ACC112 (cell line): ENCODE measurements around the gene MMRN2.
"Not testable (repeated sequence)": the region's sequence is repeated elsewhere in the genome, so short reads cannot be mapped to it uniquely, and the experiment has no call there.

Experiments used
- H2AFZ ChIP-seq: fragments of 200-600 bp; sonication (generic); one replicate; pipeline ENCODE4 v1.6.0; 2017; ENCODE audit warnings: antibody characterized with exemption, low read length; ENCODE audit not compliant: unreplicated experiment
- H3K27ac ChIP-seq: fragments of 200-600 bp; sonication (generic); 2 replicates; pipeline ENCODE4 v1.5.1; 2014; ENCODE audit warnings: low read depth, mild to moderate bottlenecking, antibody characterized with exemption, low read length, moderate library complexity
- H3K27me3 ChIP-seq: fragments of 200-600 bp; sonication (generic); 2 replicates; pipeline ENCODE4 v1.6.1; 2014; ENCODE audit warnings: mild to moderate bottlenecking, antibody characterized with exemption, low read length, moderate library complexity, mixed read lengths; ENCODE audit not compliant: insufficient read depth
- H3K36me3 ChIP-seq: fragments of 200-600 bp; sonication (generic); 2 replicates; pipeline ENCODE4 v1.6.1; 2016; ENCODE audit warnings: mild to moderate bottlenecking, antibody characterized with exemption, low read length, moderate library complexity, mixed read lengths; ENCODE audit not compliant: insufficient read depth
- H3K4me1 ChIP-seq: fragments of 200-600 bp; sonication (generic); one replicate; pipeline ENCODE4 v1.6.1; 2016; ENCODE audit warnings: low read length, mixed read lengths; ENCODE audit not compliant: insufficient read depth, unreplicated experiment, control insufficient read depth
- H3K4me3 ChIP-seq: fragments of 200-600 bp; sonication (generic); 2 replicates; pipeline ENCODE4 v1.5.1; 2014; ENCODE audit warnings: mild to moderate bottlenecking, low read depth, low read length
- H3K79me2 ChIP-seq: fragments of 200-600 bp; sonication (generic); one replicate; pipeline ENCODE4 v1.6.0; 2016; ENCODE audit warnings: low read length; ENCODE audit not compliant: control insufficient read depth, unreplicated experiment, insufficient read depth

MMRN2 gene

GRCh38 chr10:86979977-86980448 is 22.6 kb upstream of the MMRN2 start:
- peak overlapping the region; percentile 62; the same call in 1 of the 2 replicates for H3K27ac ChIP-seq
- H3K36me3 ChIP-seq, result no peaks in the 10 kb centered on the region
- peaks cover 20% of the 10 kb centered on the region for H3K4me1 ChIP-seq
- no peak overlapping the region for H3K4me3 ChIP-seq
- H3K79me2 ChIP-seq, result no peaks in the 10 kb centered on the region
- H3K27me3 ChIP-seq, result no peaks in the 10 kb centered on the region
- no peak overlapping the region for H2AFZ ChIP-seq

GRCh38 chr10:86979296-86979818 is 21.9 kb upstream of the MMRN2 start:
- H3K27ac ChIP-seq, result peak overlapping the region; percentile 62; the same call in 1 of the 2 replicates
- H3K27me3 ChIP-seq, result no peaks in the 10 kb centered on the region
- H3K79me2 ChIP-seq, result no peaks in the 10 kb centered on the region
- H3K4me3 ChIP-seq, result no peak overlapping the region
- peaks cover 20% of the 10 kb centered on the region for H3K4me1 ChIP-seq
- no peak overlapping the region for H2AFZ ChIP-seq
- no peaks in the 10 kb centered on the region for H3K36me3 ChIP-seq

GRCh38 chr10:86978457-86978856 is 21.0 kb upstream of the MMRN2 start:
- H3K4me1 ChIP-seq, result peaks cover 20% of the 10 kb centered on the region
- H3K79me2 ChIP-seq, H3K27me3 ChIP-seq, H3K4me3 ChIP-seq, H2AFZ ChIP-seq, H3K36me3 ChIP-seq: not testable (repeated sequence)
- H3K27ac ChIP-seq, result peak overlapping the region; percentile 29; the same call in 1 of the 2 replicates

- no peak overlapping the region for H2AFZ ChIP-seq
- no peaks in the 10 kb centered on the region for H3K79me2 ChIP-seq
- peaks cover 29% of the 10 kb centered on the region for H3K4me1 ChIP-seq
- H3K27ac ChIP-seq, result no peak overlapping the region
- no peak overlapping the region for H3K4me3 ChIP-seq
- no peaks in the 10 kb centered on the region for H3K27me3 ChIP-seq
- H3K36me3 ChIP-seq, result no peaks in the 10 kb centered on the region
Observed at GRCh38 chr10:86976362-86977056, 19.1 kb upstream of the MMRN2 start.

- Histone ChIP-seq H3K36me3 (no peaks in the 10 kb centered on the region), H3K27ac (no peak overlapping the region), H3K4me1 (peaks cover 30% of the 10 kb centered on the region), H3K79me2 (no peaks in the 10 kb centered on the region), H3K27me3 (no peaks in the 10 kb centered on the region), H3K4me3 (no peak overlapping the region), H2AFZ (no peak overlapping the region)
Observed at GRCh38 chr10:86974484-86974883, 17.1 kb upstream of the MMRN2 start.

- Histone ChIP-seq H3K4me1 (peaks cover 34% of the 10 kb centered on the region), H3K36me3 (no peaks in the 10 kb centered on the region), H3K27ac (no peak overlapping the region), H3K79me2 (no peaks in the 10 kb centered on the region), H3K27me3 (no peaks in the 10 kb centered on the region), H2AFZ (no peak overlapping the region), H3K4me3 (no peak overlapping the region)
Observed at GRCh38 chr10:86972613-86973380, 15.4 kb upstream of the MMRN2 start.

GRCh38 chr10:86971232-86971991 is 14.0 kb upstream of the MMRN2 start:
- peaks cover 40% of the 10 kb centered on the region for H3K4me1 ChIP-seq
- no peaks in the 10 kb centered on the region for H3K36me3 ChIP-seq
- H2AFZ ChIP-seq, result peak overlapping the region; percentile 49
- H3K4me3 ChIP-seq, result peak overlapping the region; percentile 86
- H3K27me3 ChIP-seq, result no peaks in the 10 kb centered on the region
- peak overlapping the region; percentile 86 for H3K27ac ChIP-seq
- no peaks in the 10 kb centered on the region for H3K79me2 ChIP-seq

GRCh38 chr10:86970982-86971231 is 13.5 kb upstream of the MMRN2 start:
- H3K36me3 ChIP-seq, result no peaks in the 10 kb centered on the region
- H2AFZ ChIP-seq, result peak overlapping the region; percentile 61
- H3K4me3 ChIP-seq, result peak overlapping the region; percentile 86
- no peaks in the 10 kb centered on the region for H3K27me3 ChIP-seq
- H3K27ac ChIP-seq, result peak overlapping the region; percentile 86
- H3K4me1 ChIP-seq, result peaks cover 46% of the 10 kb centered on the region
- H3K79me2 ChIP-seq, result no peaks in the 10 kb centered on the region

- peaks cover 47% of the 10 kb centered on the region for H3K4me1 ChIP-seq
- H3K27ac ChIP-seq, result peak overlapping the region; percentile 86
- H2AFZ ChIP-seq, result peak overlapping the region; percentile 61
- no peaks in the 10 kb centered on the region for H3K27me3 ChIP-seq
- no peaks in the 10 kb centered on the region for H3K79me2 ChIP-seq
- H3K4me3 ChIP-seq, result peak overlapping the region; percentile 86
- no peaks in the 10 kb centered on the region for H3K36me3 ChIP-seq
Observed at GRCh38 chr10:86970162-86970981, 13.0 kb upstream of the MMRN2 start.
